Ectodermal cell (in vitro differentiated cells): ENCODE data around the gene WDR6.
"Not testable (repeated sequence)": the region's sequence is repeated elsewhere in the genome, so short reads cannot be mapped to it uniquely, and the experiment has no call there.

Experiments used
- H3K27ac ChIP-seq: 2 replicates; pipeline ENCODE4 v1.7.0; 2013; ENCODE audit warnings: mild to moderate bottlenecking, low read depth, low read length; ENCODE audit not compliant: insufficient read depth, poor library complexity, severe bottlenecking
- H3K27me3 ChIP-seq: 2 replicates; pipeline ENCODE4 v1.7.0; 2013; ENCODE audit warnings: mild to moderate bottlenecking, low read length; ENCODE audit not compliant: insufficient read depth, control insufficient read depth, poor library complexity, severe bottlenecking
- H3K36me3 ChIP-seq: one replicate; pipeline ENCODE4 v1.7.0; 2013; ENCODE audit warnings: low read length; ENCODE audit not compliant: control insufficient read depth, insufficient read depth
- H3K4me1 ChIP-seq: one replicate; pipeline ENCODE4 v1.7.0; 2013; ENCODE audit warnings: low read length; ENCODE audit not compliant: control insufficient read depth, insufficient read depth
- H3K4me3 ChIP-seq: 2 replicates; pipeline ENCODE4 v1.7.0; 2013; ENCODE audit warnings: low read depth, low read length, control low read depth; ENCODE audit not compliant: insufficient read depth
- H3K9me3 ChIP-seq: 2 replicates; pipeline ENCODE4 v1.7.0; 2013; ENCODE audit warnings: mild to moderate bottlenecking, low read length, moderate library complexity; ENCODE audit not compliant: control insufficient read depth
- WGBS, 2 experiments: methylation state at CpG; one replicate each; pipeline ENCODE4 v1.1.7; 2013; ENCODE audit warnings: missing lambda C conversion rate in 2 of 2; 5-methylcytosine and 5-hydroxymethylcytosine counted together

The WDR6 gene

GRCh38 chr3:49005998-49006397 is 1.2 kb upstream of the WDR6 start:
- Histone ChIP-seq H3K27me3 (no peaks in the 10 kb centered on the region), H3K4me3 (no peak overlapping the region), H3K4me1 (peaks cover 8% of the 10 kb centered on the region), H3K9me3 (no peaks in the 10 kb centered on the region), H3K36me3 (peaks cover 7% of the 10 kb centered on the region), H3K27ac (no peak overlapping the region)
- WGBS, 2 experiments, result 94 to 95% methylated on average over 5 of the region's 5 CpGs

GRCh38 chr3:49006408-49007067 is 653 bp upstream of the WDR6 start:
- WGBS, 2 experiments, result 8% methylated on average over 32 of the region's 32 CpGs
- Histone ChIP-seq H3K36me3 (peaks cover 13% of the 10 kb centered on the region), H3K4me3 (peak overlapping the region; percentile 85), H3K27ac (peak overlapping the region; percentile 31), H3K27me3 (no peaks in the 10 kb centered on the region), H3K4me1 (peaks cover 8% of the 10 kb centered on the region), H3K9me3 (no peaks in the 10 kb centered on the region)

DNA sequence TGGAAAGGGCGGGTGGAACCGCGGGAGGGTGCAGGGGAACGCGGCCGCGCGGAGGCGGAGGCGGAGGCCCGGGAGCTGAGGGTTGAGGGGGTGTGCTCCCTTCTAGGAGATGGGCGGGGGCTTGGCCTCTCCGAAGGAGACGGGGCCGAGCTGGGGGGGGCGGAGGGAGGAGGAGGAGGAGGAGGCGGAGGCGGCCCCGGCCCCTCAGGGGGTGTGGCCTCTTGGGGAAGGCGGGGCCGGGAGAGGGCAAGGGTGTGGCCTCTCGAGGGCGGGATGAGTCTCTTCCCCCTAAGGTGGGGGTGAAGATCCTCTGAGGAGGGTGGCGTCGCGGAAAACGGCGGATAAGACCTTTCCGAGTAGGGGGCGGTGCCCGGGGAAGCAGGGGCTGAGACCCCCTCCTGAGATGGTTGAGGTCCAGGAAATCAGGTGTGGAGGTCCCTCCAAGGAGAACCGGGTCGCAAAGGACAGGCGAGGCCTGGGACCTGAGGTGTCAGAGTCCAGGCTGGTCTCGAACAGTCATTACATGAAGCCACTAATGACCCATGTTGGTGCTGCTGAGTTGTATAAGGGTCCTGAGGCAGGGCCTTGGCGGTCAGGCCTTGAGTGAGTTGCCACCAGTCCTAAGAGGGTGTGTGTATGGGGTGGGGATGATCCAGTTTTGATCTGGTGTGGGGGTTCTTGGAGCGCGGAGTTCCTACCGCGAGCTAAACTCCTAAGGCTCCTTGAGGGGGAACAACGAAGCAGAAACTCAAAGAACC is 759 bp downstream of the WDR6 start:
- H3K27me3 ChIP-seq, result no peaks in the 10 kb centered on the region
- H3K27ac ChIP-seq, result peak overlapping the region; percentile 95
- WGBS, 2 experiments, result 18% methylated on average over 41 of the region's 41 CpGs

DNA sequence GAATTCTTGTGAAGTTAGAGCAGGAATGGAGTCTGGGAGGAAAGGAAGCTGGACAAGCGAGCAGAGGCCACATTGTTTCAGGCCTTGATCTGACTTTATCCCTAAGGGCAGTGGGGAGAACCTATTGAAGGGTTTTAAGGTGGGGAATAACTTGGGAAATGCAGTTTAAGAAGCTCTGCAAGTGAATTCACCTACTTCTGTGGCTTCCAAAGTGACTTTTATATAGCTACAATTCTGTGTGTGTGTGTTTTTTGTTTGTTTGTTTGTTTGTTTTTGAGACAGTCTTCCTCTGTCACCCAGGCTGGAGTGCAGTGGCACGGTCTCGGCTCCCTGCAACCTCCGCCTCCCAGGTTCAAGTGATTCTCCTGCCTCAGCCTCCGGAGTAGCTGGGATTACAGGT is 1.4 kb downstream of the WDR6 start:
- not testable (repeated sequence) for H3K27ac ChIP-seq
- H3K4me3 ChIP-seq, result peak overlapping the region; percentile 85
- whole genome bisulfite sequencing, 2 experiments, result 95 to 97% methylated on average over 5 of the region's 5 CpGs

More for the DNA sequence above, 759 bp downstream of the WDR6 start:
- H3K9me3 ChIP-seq, result no peaks in the 10 kb centered on the region
- H3K36me3 ChIP-seq, result peaks cover 20% of the 10 kb centered on the region
- peak overlapping the region; percentile 85 for H3K4me3 ChIP-seq
- peaks cover 8% of the 10 kb centered on the region for H3K4me1 ChIP-seq

DNA sequence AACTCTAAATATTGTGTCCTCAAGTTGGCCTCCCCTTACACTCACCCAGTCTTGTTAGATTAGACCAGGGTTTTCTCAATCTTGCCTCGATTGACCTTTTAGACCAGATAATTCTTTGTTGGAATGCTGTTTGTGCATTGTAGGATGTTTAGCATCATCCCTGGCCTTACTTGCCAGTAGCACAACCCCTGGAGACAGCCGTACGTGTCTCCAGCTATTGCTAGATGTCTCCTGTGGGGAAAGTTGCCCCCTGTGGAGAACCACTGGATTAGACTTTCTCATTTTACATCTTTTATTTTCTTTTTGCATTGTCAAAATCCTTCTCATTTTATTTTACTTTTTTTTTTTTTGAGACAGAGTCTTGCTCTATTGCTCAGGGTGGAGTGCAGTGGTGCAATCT is 2.2 kb downstream of the WDR6 start:
- Histone ChIP-seq H3K27me3 (no peaks in the 10 kb centered on the region), H3K4me3 (no peak overlapping the region), H3K27ac (no peak overlapping the region), H3K36me3 (peaks cover 26% of the 10 kb centered on the region), H3K4me1 (peaks cover 8% of the 10 kb centered on the region), H3K9me3 (no peaks in the 10 kb centered on the region)
- WGBS, 2 experiments, result 84 to 89% methylated on average over 3 of the region's 3 CpGs

More for the DNA sequence above, 1.4 kb downstream of the WDR6 start:
- H3K36me3 ChIP-seq, result peaks cover 20% of the 10 kb centered on the region
- H3K27me3 ChIP-seq, H3K4me1 ChIP-seq, H3K9me3 ChIP-seq: not testable (repeated sequence)

DNA sequence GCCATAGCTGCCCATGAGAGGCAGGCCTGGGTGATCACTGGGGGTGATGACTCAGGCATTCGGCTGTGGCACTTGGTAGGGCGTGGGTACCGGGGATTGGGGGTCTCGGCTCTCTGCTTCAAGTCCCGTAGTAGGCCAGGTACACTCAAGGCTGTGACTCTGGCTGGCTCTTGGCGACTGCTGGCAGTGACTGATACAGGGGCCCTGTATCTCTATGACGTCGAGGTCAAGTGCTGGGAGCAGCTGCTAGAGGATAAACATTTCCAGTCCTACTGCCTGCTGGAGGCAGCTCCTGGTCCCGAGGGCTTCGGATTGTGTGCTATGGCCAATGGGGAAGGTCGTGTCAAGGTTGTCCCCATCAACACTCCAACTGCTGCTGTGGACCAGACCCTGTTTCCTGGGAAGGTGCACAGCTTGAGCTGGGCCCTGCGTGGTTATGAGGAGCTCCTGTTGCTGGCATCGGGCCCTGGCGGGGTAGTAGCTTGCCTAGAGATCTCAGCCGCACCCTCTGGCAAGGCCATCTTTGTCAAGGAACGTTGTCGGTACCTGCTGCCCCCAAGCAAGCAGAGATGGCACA is 5.3 kb downstream of the WDR6 start:
- Histone ChIP-seq H3K4me3 (no peak overlapping the region), H3K27ac (no peak overlapping the region), H3K4me1 (peaks cover 5% of the 10 kb centered on the region), H3K36me3 (peaks cover 53% of the 10 kb centered on the region), H3K27me3 (no peaks in the 10 kb centered on the region), H3K9me3 (no peaks in the 10 kb centered on the region)
- 94 to 95% methylated on average over 17 of the region's 17 CpGs for WGBS, 2 experiments

DNA sequence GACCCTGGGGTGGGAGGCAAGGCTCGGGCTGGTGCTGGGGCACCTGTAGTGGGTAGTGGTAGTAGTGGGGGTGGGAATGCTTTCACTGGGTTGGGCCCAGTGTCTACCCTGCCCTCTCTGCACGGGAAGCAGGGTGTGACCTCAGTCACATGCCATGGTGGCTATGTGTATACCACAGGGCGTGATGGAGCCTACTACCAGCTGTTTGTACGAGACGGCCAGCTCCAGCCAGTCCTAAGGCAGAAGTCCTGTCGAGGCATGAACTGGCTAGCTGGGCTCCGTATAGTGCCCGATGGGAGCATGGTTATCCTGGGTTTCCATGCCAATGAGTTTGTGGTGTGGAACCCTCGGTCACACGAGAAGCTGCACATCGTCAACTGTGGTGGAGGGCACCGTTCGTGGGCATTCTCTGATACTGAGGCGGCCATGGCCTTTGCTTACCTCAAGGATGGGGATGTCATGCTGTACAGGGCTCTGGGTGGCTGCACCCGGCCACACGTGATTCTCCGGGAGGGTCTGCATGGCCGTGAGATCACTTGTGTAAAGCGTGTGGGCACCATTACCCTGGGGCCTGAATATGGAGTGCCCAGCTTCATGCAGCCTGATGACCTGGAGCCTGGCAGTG is 6.0 kb downstream of the WDR6 start:
- peaks cover 53% of the 10 kb centered on the region for H3K36me3 ChIP-seq
- 95 to 96% methylated on average over 19 of the region's 19 CpGs for WGBS, 2 experiments

GRCh38 chr3:49013738-49014660 is 6.8 kb downstream of the WDR6 start:
- WGBS, 2 experiments, result 93 to 94% methylated on average over 24 of the region's 24 CpGs
- peaks cover 53% of the 10 kb centered on the region for H3K36me3 ChIP-seq
- no peak overlapping the region for H3K27ac ChIP-seq

More for the DNA sequence above, 6.0 kb downstream of the WDR6 start:
- Histone ChIP-seq H3K4me3 (no peak overlapping the region), H3K27me3 (no peaks in the 10 kb centered on the region), H3K4me1 (peaks cover 5% of the 10 kb centered on the region), H3K9me3 (no peaks in the 10 kb centered on the region), H3K27ac (no peak overlapping the region)

GRCh38 chr3:49015072-49015471 is 7.9 kb downstream of the WDR6 start:
- 96 to 97% methylated on average over 8 of the region's 8 CpGs for WGBS, 2 experiments
- Histone ChIP-seq H3K9me3 (no peaks in the 10 kb centered on the region), H3K27me3 (no peaks in the 10 kb centered on the region), H3K27ac (no peak overlapping the region), H3K4me3 (no peak overlapping the region), H3K36me3 (peaks cover 48% of the 10 kb centered on the region), H3K4me1 (peaks cover 8% of the 10 kb centered on the region)

More at GRCh38 chr3:49013738-49014660, 6.8 kb downstream of the WDR6 start:
- no peaks in the 10 kb centered on the region for H3K27me3 ChIP-seq
- peaks cover 5% of the 10 kb centered on the region for H3K4me1 ChIP-seq
- no peak overlapping the region for H3K4me3 ChIP-seq
- no peaks in the 10 kb centered on the region for H3K9me3 ChIP-seq
